Trophoblast cell (in vitro differentiated cells and primary cell): Measurements from ENCODE around the gene C22orf39.

Source experiments
- DNase-seq, 2 donors: peaks; one replicate each; pipeline ENCODE4 v3.0.0-alpha.2; 2016
- H2AFZ ChIP-seq: 2 replicates; pipeline ENCODE4 v1.6.1; 2013; ENCODE audit warnings: low read length, moderate library complexity, mild to moderate bottlenecking; ENCODE audit not compliant: insufficient read depth, poor library complexity
- H2AK5ac ChIP-seq: 2 replicates; pipeline ENCODE4 v1.6.1; 2013; ENCODE audit warnings: mild to moderate bottlenecking, low read length
- H2BK120ac ChIP-seq: 2 replicates; pipeline ENCODE4 v1.6.1; 2013; ENCODE audit warnings: low read length, mild to moderate bottlenecking, moderate library complexity; ENCODE audit not compliant: insufficient read depth, poor library complexity
- H2BK12ac ChIP-seq: 2 replicates; pipeline ENCODE4 v1.6.1; 2013; ENCODE audit warnings: mild to moderate bottlenecking, low read length, moderate library complexity
- H2BK5ac ChIP-seq: 2 replicates; pipeline ENCODE4 v1.6.1; 2013; ENCODE audit warnings: low read length, low read depth, moderate library complexity, mild to moderate bottlenecking; ENCODE audit not compliant: poor library complexity
- H3K14ac ChIP-seq: 2 replicates; pipeline ENCODE4 v1.6.1; 2013; ENCODE audit warnings: mild to moderate bottlenecking, low read length
- H3K18ac ChIP-seq: 2 replicates; pipeline ENCODE4 v1.6.1; 2013; ENCODE audit warnings: mild to moderate bottlenecking, low read length
- H3K23ac ChIP-seq: 2 replicates; pipeline ENCODE4 v1.6.1; 2013; ENCODE audit warnings: low read length
- H3K27ac ChIP-seq: 2 replicates; pipeline ENCODE4 v1.5.1; 2013; ENCODE audit warnings: low read depth, mild to moderate bottlenecking, inconsistent platforms, low read length, moderate library complexity
- H3K27me3 ChIP-seq: 2 replicates; pipeline ENCODE4 v1.6.1; 2013; ENCODE audit warnings: inconsistent platforms, mild to moderate bottlenecking, low read length, moderate library complexity; ENCODE audit not compliant: insufficient read depth
- H3K36me3 ChIP-seq, 2 experiments: 1 replicate in 1 of 2; 2 replicates in 1 of 2; pipeline ENCODE4 v1.6.1; 2013; ENCODE audit warnings: low read length in 2 of 2, mild to moderate bottlenecking in 2 of 2, moderate library complexity in 1 of 2; ENCODE audit not compliant: insufficient read depth in 2 of 2, control insufficient read depth in 1 of 2
- H3K4ac ChIP-seq: 2 replicates; pipeline ENCODE4 v1.6.1; 2013; ENCODE audit warnings: low read depth, mild to moderate bottlenecking, low read length, moderate library complexity
- H3K4me1 ChIP-seq, 2 experiments: 1 replicate in 1 of 2; 2 replicates in 1 of 2; pipeline ENCODE4 v1.6.1; 2013; ENCODE audit warnings: low read length in 2 of 2, mild to moderate bottlenecking in 2 of 2, moderate library complexity in 1 of 2; ENCODE audit not compliant: insufficient read depth in 2 of 2, control insufficient read depth in 1 of 2
- H3K4me2 ChIP-seq: 2 replicates; pipeline ENCODE4 v1.6.1; 2013; ENCODE audit warnings: inconsistent platforms, mild to moderate bottlenecking, low read length, moderate library complexity
- H3K4me3 ChIP-seq: 2 replicates; pipeline ENCODE4 v1.5.1; 2013; ENCODE audit warnings: mild to moderate bottlenecking, low read depth, low read length, inconsistent platforms
- H3K79me1 ChIP-seq: one replicate; pipeline ENCODE4 v1.6.1; 2013; ENCODE audit warnings: low read length
- H3K79me2 ChIP-seq: 2 replicates; pipeline ENCODE4 v1.6.1; 2013; ENCODE audit warnings: low read length, mild to moderate bottlenecking; ENCODE audit not compliant: control insufficient read depth, insufficient read depth, poor library complexity
- H3K9ac ChIP-seq: 2 replicates; pipeline ENCODE4 v1.6.1; 2013; ENCODE audit warnings: mild to moderate bottlenecking, low read length
- H3K9me3 ChIP-seq: 2 replicates; pipeline ENCODE4 v1.6.1; 2013; ENCODE audit warnings: low read depth, mild to moderate bottlenecking, control low read depth, inconsistent platforms, low read length; ENCODE audit not compliant: insufficient read depth
- H4K12ac ChIP-seq: 2 replicates; pipeline ENCODE4 v1.6.1; 2013; ENCODE audit warnings: low read depth, mild to moderate bottlenecking, low read length, moderate library complexity
- H4K8ac ChIP-seq: 2 replicates; pipeline ENCODE4 v1.6.1; 2013; ENCODE audit warnings: low read depth, mild to moderate bottlenecking, low read length, moderate library complexity
- H4K91ac ChIP-seq: one replicate; pipeline ENCODE4 v1.6.1; 2013; ENCODE audit warnings: low read depth, mild to moderate bottlenecking, low read length, moderate library complexity
- WGBS: extraction: QIAGEN DNeasy Blood & Tissue Kit; methylation state at CpG from one replicate; pipeline ENCODE4 v1.1.7; 2013; ENCODE audit warnings: missing lambda C conversion rate; ENCODE audit not compliant: insufficient read length, insufficient coverage; ENCODE audit errors: extremely low coverage; 5-methylcytosine and 5-hydroxymethylcytosine counted together

C22orf39 gene

DNA sequence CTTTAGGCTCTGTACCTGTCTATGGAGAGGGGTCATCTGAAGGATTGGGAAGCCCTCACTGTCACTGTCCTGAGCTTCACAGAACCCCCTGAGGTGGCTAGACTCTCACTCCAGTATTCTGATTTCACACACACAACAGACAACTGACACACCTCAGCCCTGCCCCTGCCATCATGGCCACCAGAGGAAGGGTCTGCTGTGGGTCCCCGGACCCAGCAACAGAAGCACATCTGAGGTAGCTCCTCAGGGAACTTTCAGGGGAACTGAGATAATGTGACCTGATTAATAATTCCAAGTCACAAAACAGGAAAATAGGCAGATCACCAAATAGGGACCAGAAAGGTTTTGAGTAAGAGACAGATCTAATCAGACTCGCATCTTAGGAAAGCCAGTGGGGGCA is 7.5 kb upstream of the C22orf39 start:
- Histone ChIP-seq H4K91ac (no peak overlapping the region), H3K4ac (no peak overlapping the region), H4K12ac (no peak overlapping the region), H2AFZ (no peak overlapping the region), H3K23ac (no peak overlapping the region), H3K9ac (no peak overlapping the region), H2BK5ac (no peak overlapping the region), H4K8ac (no peak overlapping the region), H3K27ac (no peak overlapping the region), H3K27me3 (no peaks in the 10 kb centered on the region), H2BK120ac (no peak overlapping the region), H3K79me1 (no peaks in the 10 kb centered on the region), H3K36me3 (peaks cover 52 to 73% of the 10 kb centered on the region in 2 experiments), H3K9me3 (peaks cover 3% of the 10 kb centered on the region), H3K79me2 (no peaks in the 10 kb centered on the region), H3K14ac (no peak overlapping the region), H2AK5ac (no peak overlapping the region), H3K4me3 (no peak overlapping the region), H3K18ac (no peak overlapping the region), H2BK12ac (no peak overlapping the region), H3K4me1 (peaks cover 0 to 4% of the 10 kb centered on the region in 2 experiments), H3K4me2 (no peak overlapping the region)
- WGBS: no CpG with 5 or more reads among the region's 2 CpGs
- no peak for DNase-seq

DNA sequence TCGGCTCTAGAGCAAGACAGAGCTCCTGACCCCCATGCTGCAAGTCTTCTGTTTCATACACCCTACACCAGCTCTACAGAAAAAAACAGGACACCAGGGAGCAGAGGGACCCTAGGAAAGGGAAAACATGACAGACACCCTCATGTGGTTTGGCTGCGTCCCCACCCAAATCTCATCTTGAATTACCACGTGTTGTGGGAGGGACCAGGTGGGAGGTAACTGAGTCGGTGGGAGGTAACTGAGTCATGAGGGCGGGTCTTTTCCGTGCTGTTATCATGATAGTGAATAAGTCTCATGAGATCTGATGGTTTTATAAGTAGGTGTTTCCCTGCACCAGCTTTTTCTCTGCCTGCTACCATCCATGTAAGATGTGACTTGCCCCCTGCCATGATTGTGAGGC is 6.6 kb upstream of the C22orf39 start:
- H3K4ac ChIP-seq: no peak overlapping the region
- no CpG with 5 or more reads among the region's 6 CpGs for WGBS
- H2AFZ ChIP-seq: no peak overlapping the region
- H3K27me3 ChIP-seq: no peaks in the 10 kb centered on the region
- no peak overlapping the region for H2BK120ac ChIP-seq
- no peak for DNase-seq
- H4K8ac ChIP-seq: no peak overlapping the region
- no peak overlapping the region for H4K12ac ChIP-seq
- no peak overlapping the region for H2BK5ac ChIP-seq
- no peaks in the 10 kb centered on the region for H3K79me1 ChIP-seq
- peaks cover 53 to 75% of the 10 kb centered on the region in 2 experiments for H3K36me3 ChIP-seq
- no peak overlapping the region for H4K91ac ChIP-seq
- no peaks in the 10 kb centered on the region for H3K79me2 ChIP-seq
- H2BK12ac ChIP-seq: no peak overlapping the region
- no peak overlapping the region for H2AK5ac ChIP-seq
- no peak overlapping the region for H3K23ac ChIP-seq
- no peak overlapping the region for H3K9ac ChIP-seq
- H3K4me1 ChIP-seq: peaks cover 0 to 4% of the 10 kb centered on the region in 2 experiments
- no peak overlapping the region for H3K4me3 ChIP-seq
- no peak overlapping the region for H3K18ac ChIP-seq
- H3K9me3 ChIP-seq: peaks cover 3% of the 10 kb centered on the region
- H3K27ac ChIP-seq: no peak overlapping the region
- no peak overlapping the region for H3K14ac ChIP-seq
- no peak overlapping the region for H3K4me2 ChIP-seq

DNA sequence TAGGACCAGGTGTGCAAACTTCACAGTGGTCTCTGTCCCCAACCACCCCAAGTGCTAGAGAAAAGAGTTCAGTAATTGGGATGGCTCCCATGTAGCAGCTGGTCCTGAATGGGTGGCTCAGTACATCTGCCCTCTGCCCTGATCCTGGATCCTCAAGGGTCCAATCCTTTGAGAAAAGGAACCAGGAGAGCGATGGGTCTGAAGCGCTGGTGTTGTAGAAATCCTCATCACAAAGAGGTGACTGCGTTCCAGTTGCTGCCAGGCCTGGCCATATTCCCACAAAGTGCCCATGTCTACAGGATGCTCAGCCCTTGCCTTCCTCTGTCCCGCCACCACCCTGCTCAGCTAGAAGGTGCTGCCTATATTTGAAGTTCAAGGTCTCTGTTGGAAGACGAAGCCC is 6.2 kb upstream of the C22orf39 start:
- H3K4me3 ChIP-seq: no peak overlapping the region
- H3K27me3 ChIP-seq: no peaks in the 10 kb centered on the region
- DNase-seq: no peak
- peaks cover 3% of the 10 kb centered on the region for H3K9me3 ChIP-seq
- WGBS: no CpG with 5 or more reads among the region's 5 CpGs
- no peaks in the 10 kb centered on the region for H3K79me1 ChIP-seq
- H2AK5ac ChIP-seq: no peak overlapping the region
- H3K18ac ChIP-seq: no peak overlapping the region
- no peak overlapping the region for H4K91ac ChIP-seq
- no peak overlapping the region for H4K8ac ChIP-seq
- no peak overlapping the region for H2BK5ac ChIP-seq
- H3K14ac ChIP-seq: no peak overlapping the region
- no peak overlapping the region for H3K4me2 ChIP-seq
- H2BK120ac ChIP-seq: no peak overlapping the region
- no peak overlapping the region for H3K9ac ChIP-seq
- no peak overlapping the region for H3K4ac ChIP-seq
- peaks cover under 1 to 6% of the 10 kb centered on the region in 2 experiments for H3K4me1 ChIP-seq
- no peak overlapping the region for H3K27ac ChIP-seq
- peaks cover 55 to 78% of the 10 kb centered on the region in 2 experiments for H3K36me3 ChIP-seq
- H3K79me2 ChIP-seq: no peaks in the 10 kb centered on the region
- no peak overlapping the region for H4K12ac ChIP-seq
- H2AFZ ChIP-seq: no peak overlapping the region
- H3K23ac ChIP-seq: no peak overlapping the region
- no peak overlapping the region for H2BK12ac ChIP-seq

DNA sequence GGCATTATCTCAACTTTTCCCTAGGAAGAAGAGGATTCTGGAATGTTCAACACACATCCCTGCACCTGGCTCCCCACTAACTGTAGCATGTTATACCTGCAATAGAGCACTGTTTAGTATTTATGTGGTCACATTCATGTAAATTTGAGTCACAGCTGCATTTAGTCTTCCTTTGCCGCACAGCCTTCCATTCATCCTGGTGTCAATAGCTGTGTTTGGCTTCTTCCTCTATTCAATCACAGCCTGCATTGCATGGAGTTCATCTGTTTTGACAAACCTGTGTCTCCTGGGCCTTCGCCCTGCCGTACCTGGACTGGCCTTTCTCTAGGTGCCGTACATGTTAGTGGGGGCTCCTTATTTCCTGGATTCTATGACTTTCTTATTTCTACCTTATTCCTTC is 4.1 kb upstream of the C22orf39 start:
- H2AK5ac ChIP-seq: no peak overlapping the region
- DNase-seq: no peak
- H4K12ac ChIP-seq: no peak overlapping the region
- H3K4me3 ChIP-seq: no peak overlapping the region
- H3K9ac ChIP-seq: no peak overlapping the region
- peaks cover 7% of the 10 kb centered on the region for H3K79me1 ChIP-seq
- no peak overlapping the region for H4K91ac ChIP-seq
- no peak overlapping the region for H3K4ac ChIP-seq
- peaks cover 43 to 65% of the 10 kb centered on the region in 2 experiments for H3K36me3 ChIP-seq
- no peak overlapping the region for H3K18ac ChIP-seq
- peaks cover 8 to 13% of the 10 kb centered on the region in 2 experiments for H3K4me1 ChIP-seq
- no peak overlapping the region for H3K14ac ChIP-seq
- H3K27me3 ChIP-seq: no peaks in the 10 kb centered on the region
- peaks cover 3% of the 10 kb centered on the region for H3K9me3 ChIP-seq
- no peak overlapping the region for H2BK5ac ChIP-seq
- peaks cover 4% of the 10 kb centered on the region for H3K79me2 ChIP-seq
- H2BK120ac ChIP-seq: no peak overlapping the region
- no CpG with 5 or more reads among the region's 4 CpGs for whole genome bisulfite sequencing
- H3K4me2 ChIP-seq: no peak overlapping the region
- H4K8ac ChIP-seq: no peak overlapping the region
- H2AFZ ChIP-seq: no peak overlapping the region
- H3K27ac ChIP-seq: no peak overlapping the region
- H3K23ac ChIP-seq: no peak overlapping the region
- H2BK12ac ChIP-seq: no peak overlapping the region
